WERI-Rb-1 (cell line): ENCODE results near the gene LAMA5.

ENCODE experiments used
- DNase-seq: peaks from one replicate; pipeline ENCODE4 v3.0.0-alpha.2; 2020
- H3K27ac ChIP-seq: fragments of 250-450 bp; sonication (Bioruptor Pico); 2 replicates; pipeline ENCODE4 v1.5.1; 2020; ENCODE audit warnings: mild to moderate bottlenecking, moderate library complexity
- H3K27me3 ChIP-seq: fragments of 250-450 bp; sonication (Bioruptor Pico); 2 replicates; pipeline ENCODE4 v1.5.1; 2021; ENCODE audit warnings: mild to moderate bottlenecking, low read depth, moderate library complexity; ENCODE audit not compliant: insufficient read depth, severe bottlenecking
- H3K36me3 ChIP-seq: fragments of 250-450 bp; sonication (Bioruptor Pico); 2 replicates; pipeline ENCODE4 v1.5.1; 2020; ENCODE audit warnings: mild to moderate bottlenecking, moderate library complexity
- H3K4me3 ChIP-seq: 2 replicates; pipeline ENCODE4 v1.5.1; 2011; ENCODE audit warnings: low read depth, mild to moderate bottlenecking, control low read depth, low read length
- H3K9me3 ChIP-seq: fragments of 250-450 bp; sonication (Bioruptor Pico); 2 replicates; pipeline ENCODE4 v1.5.1; 2021; ENCODE audit warnings: mild to moderate bottlenecking, moderate library complexity; ENCODE audit not compliant: severe bottlenecking
- CTCF ChIP-seq: IDR thresholded peaks from 2 replicates; pipeline ENCODE4 v1.5.1; 2011; ENCODE audit warnings: low read depth, mild to moderate bottlenecking, control low read depth, inconsistent platforms, low read length

Gene LAMA5

GRCh38 chr20:62411479-62412193 lies 44.5 kb upstream of the LAMA5 start:
- Histone ChIP-seq H3K9me3 (no peaks in the 10 kb centered on the region), H3K36me3 (no peaks in the 10 kb centered on the region), H3K27me3 (no peaks in the 10 kb centered on the region), H3K27ac (no peak overlapping the region), H3K4me3 (no peak overlapping the region)
- no peak for DNase-seq
- TF ChIP-seq CTCF = no peak

GRCh38 chr20:62410746-62411478 lies 43.8 kb upstream of the LAMA5 start:
- Histone ChIP-seq H3K4me3 (no peak overlapping the region), H3K27ac (peak overlapping the region; percentile 97), H3K27me3 (no peaks in the 10 kb centered on the region), H3K9me3 (no peaks in the 10 kb centered on the region), H3K36me3 (no peaks in the 10 kb centered on the region)
- no peak for DNase-seq
- no peak for TF ChIP-seq CTCF

- H3K27me3 ChIP-seq = no peaks in the 10 kb centered on the region
- TF ChIP-seq CTCF = peak; percentile 76
- H3K9me3 ChIP-seq = no peaks in the 10 kb centered on the region
- H3K36me3 ChIP-seq = peaks cover 3% of the 10 kb centered on the region
- peak overlapping the region; percentile 97 for H3K27ac ChIP-seq
- DNase-seq = peak; percentile 85
- H3K4me3 ChIP-seq = peak overlapping the region; percentile 20
These were observed 43.0 kb upstream of the LAMA5 start for GRCh38 chr20:62409931-62410745.

GRCh38 chr20:62409086-62409853 lies 42.2 kb upstream of the LAMA5 start:
- Histone ChIP-seq H3K27me3 (no peaks in the 10 kb centered on the region), H3K9me3 (no peaks in the 10 kb centered on the region), H3K4me3 (no peak overlapping the region), H3K27ac (peak overlapping the region; percentile 97), H3K36me3 (peaks cover 10% of the 10 kb centered on the region)
- no peak for TF ChIP-seq CTCF
- DNase-seq = no peak

GRCh38 chr20:62408640-62409039 lies 41.5 kb upstream of the LAMA5 start:
- peak; percentile 44 for DNase-seq
- Histone ChIP-seq H3K27ac (peak overlapping the region; percentile 97), H3K9me3 (no peaks in the 10 kb centered on the region), H3K27me3 (no peaks in the 10 kb centered on the region), H3K36me3 (peaks cover 10% of the 10 kb centered on the region), H3K4me3 (no peak overlapping the region)
- no peak for TF ChIP-seq CTCF
